GM19023 (cell line): ENCODE results near the gene FTCDNL1.

Experiments
- ATAC-seq: cut with Tn5 transposase; IDR thresholded peaks from one replicate; pipeline ENCODE4 v1.9.1; 2021; ENCODE audit warnings: mild to moderate bottlenecking, moderate library complexity; ENCODE audit not compliant: unreplicated experiment

Gene FTCDNL1

GRCh38 chr2:199842631-199843395 is 8.2 kb downstream of the FTCDNL1 start:
- ATAC-seq: no peak

DNA sequence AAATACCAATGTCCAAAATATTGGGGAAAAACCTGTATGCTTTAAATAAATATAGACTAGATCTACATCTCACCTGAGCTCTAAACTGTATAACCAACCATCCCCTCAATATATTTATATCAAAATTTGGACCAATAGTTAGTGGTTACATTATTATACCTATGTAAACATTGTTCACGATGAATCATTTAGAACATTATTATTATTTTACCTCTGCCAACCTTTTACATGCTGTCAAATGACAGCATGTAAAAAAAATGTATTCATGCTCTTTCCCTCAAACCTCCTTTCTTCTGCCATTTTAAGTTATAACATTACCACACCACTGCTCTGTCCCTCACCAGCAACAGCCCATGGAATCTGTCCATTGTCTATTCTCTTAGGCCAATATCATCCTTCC is 9.6 kb downstream of the FTCDNL1 start:
- ATAC-seq: no peak

GRCh38 chr2:199838399-199838798 is 12.6 kb downstream of the FTCDNL1 start:
- no peak for ATAC-seq

DNA sequence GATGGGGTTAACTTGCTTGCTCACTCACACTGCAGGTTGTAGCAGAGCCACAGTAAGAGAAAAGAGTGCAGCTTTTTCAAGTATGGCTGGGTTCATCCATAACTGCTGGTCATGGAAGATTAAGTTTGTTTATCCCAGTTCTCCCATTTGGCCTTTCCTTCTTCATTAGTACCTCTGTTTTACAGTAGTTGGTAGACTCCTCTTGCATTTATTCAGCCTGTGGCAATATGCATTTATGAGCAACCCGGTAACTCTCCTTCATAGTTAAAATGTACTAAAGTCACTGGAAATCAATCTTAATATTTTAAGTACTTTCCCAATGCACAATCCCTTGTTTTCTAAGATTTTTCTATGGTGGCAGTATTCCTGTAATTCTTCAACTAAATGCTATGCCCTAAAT is 14.0 kb downstream of the FTCDNL1 start:
- no peak for ATAC-seq

GRCh38 chr2:199833525-199833924 is 17.5 kb downstream of the FTCDNL1 start:
- ATAC-seq: no peak

GRCh38 chr2:199830531-199830930 is 20.5 kb downstream of the FTCDNL1 start:
- no peak for ATAC-seq

DNA sequence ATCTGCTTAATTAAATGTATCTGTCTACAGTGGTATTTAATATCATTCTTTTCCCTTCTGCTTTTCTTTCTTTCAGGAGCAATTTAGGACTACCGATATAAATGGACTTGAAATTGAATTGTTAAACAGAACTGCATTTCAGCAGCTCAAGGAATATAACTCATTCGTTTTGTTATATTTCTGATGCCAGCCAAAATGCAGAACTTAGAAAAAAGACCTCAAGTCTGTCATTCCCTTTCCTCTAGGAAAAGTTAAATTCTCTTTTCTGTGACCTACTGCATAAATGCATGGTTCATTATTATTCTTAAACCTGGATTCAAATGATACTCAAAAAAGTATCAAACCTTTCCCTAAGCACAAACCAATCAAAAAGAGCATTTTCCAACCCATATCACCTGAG is 21.4 kb downstream of the FTCDNL1 start:
- ATAC-seq: no peak

DNA sequence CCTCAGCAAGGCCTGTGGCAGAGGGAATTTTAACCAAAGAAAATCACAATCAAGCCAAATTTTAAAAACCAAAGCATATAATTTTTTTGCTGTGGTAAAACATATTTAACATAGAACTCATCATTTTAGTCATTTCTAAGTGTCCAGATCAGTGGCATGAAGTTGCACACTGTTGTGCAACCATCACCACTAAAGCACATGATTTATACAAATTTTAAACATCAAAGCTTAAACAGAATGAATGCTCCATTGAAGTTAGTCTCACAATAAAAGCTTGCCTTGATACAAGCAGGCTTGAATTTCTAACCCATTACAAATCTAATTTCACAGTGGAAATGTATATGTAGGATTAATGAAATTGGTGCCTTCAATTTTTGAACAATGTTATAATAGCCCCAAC is 31.2 kb downstream of the FTCDNL1 start:
- no peak for ATAC-seq

- no peak for ATAC-seq
Observed at GRCh38 chr2:199818754-199819153, 32.2 kb downstream of the FTCDNL1 start.

DNA sequence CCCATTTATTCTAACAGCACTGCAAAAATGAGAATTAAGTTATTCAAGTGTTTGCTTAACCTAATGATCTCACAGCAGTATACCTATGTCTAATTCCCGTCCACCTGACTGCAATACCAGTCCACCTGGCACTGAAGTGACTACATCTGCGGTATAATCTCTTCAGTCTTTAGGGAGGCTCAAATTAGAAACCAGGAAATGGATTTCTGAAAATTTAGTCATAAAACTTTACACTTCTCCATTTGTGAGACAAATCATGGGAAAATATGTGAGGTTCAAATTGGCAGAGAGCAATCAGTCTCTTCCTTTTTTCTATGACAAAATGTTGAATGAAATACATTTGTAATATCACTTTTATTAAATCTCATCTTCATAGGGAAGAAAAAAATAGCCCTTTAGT is 33.0 kb downstream of the FTCDNL1 start:
- no peak for ATAC-seq

DNA sequence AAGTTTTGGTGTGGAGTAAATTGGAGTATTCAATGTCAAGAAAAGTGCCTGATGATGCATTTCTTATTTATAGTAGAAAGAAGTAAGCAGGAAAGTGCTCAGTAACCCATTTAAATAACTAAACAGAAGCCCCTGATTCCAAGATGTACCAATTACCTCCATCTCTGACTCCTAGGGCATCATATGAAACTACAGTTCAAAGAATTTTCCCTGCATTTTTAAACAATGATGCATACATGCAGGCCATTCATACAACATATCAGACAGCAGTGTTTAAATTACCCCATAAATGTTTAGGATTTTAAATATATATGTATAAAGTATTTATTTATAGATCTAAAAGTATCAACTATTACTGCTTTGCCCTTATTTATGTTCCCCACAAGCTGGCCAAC is 36.2 kb downstream of the FTCDNL1 start:
- no peak for ATAC-seq

GRCh38 chr2:199814101-199814816 is 36.7 kb downstream of the FTCDNL1 start:
- no peak for ATAC-seq

DNA sequence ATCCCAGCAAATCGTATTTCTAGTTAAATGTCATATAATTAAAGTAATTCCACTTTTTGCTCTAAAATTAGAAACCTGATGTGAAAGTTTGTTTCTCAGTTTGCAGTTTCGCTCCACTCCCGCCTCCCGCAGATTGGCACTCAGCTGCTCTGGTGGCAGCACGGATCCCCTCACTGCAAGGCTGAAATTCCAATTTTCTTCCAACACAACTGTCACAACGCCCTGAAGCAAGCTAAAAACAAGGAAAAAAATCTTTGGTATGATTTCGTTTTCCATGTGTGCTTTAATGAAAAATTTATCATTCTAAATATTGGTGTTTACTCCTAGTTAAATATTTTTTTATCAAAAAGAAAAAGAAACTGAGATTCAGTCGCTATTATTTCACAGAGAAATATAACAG is 38.5 kb downstream of the FTCDNL1 start:
- no peak for ATAC-seq

DNA sequence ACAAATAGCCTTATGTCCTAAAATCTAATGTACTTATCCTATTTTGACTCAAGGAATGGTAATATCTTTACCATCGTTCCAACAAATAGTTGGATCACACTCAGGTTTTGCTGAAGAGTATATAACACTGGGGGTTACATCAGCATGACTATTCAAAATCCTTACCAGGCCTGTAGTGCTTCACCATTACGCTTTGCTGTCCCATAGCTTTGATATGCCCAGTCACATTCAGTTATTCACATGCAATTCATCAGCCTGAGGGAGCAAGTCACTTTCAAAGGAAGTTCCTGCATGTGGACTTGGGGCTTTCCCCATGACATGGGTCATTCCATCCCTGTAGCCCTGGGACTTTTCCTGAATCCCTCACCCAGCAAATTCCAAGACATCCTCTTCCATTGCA is 39.6 kb downstream of the FTCDNL1 start:
- no peak for ATAC-seq

GRCh38 chr2:199810422-199811171 is 40.4 kb downstream of the FTCDNL1 start:
- no peak for ATAC-seq

DNA sequence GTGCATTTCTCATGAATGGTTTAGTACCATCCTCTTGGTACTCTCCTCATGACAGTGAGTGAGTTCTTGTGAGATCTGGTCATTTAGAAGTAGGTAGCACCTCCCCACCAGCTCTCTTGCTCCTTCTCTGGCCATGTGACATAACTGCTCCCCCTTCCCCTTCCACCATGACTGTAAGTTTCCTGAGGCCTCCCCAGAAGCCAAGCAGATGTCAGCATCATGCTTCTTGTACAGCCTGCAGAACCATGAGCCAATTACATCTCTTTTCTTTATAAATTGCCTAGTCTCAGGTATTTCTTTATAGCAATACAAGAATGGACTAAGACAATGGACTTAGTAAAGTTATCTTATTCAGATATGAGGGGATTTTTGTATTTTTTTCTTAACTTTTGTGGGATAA is 43.0 kb downstream of the FTCDNL1 start:
- ATAC-seq: no peak

- ATAC-seq: no peak
Observed at GRCh38 chr2:199806179-199806578, 44.8 kb downstream of the FTCDNL1 start.

- ATAC-seq: no peak
Observed at GRCh38 chr2:199804831-199805230, 46.2 kb downstream of the FTCDNL1 start.

DNA sequence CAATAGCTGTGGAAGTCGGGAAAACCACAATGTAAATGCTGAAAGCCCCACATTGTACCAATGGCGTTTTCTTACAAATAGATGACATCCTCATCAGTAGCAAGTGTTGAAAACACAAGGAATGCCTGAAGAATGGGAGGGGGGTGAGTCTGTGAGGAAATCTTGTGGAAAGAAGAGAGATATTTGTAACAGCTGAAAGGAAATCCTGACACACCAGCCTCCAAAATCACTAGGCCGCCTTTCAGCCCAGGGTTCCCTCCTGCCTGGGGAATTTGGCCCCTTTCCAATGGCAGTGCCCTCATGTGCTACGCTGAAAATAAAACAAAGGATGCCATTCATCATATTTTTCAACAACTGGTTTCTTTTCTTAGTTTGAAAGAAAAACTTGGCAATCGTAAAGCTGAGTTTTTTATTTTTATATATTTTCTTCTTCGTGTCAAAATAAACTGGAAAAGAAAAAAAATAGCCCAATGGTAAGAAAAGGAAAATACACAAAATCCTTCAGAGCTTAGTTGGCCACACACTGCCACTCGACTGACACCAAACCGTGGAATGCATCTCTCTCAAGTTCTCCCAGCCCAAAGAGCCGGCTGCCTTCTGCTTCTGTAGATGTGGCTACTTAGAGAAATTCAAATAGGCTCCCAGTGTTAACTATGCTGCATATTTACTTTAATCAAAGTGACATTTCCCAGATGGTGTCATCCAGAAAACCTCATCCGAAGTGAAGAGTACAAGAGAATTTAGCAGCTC is 52.0 kb downstream of the FTCDNL1 start:
- no peak for ATAC-seq

- ATAC-seq: no peak
Observed at GRCh38 chr2:199797431-199798403, 53.3 kb downstream of the FTCDNL1 start.
